ENCODE measurements around the gene IQGAP2. TPM values are rescaled to one million over a fixed set of nuclear protein-coding genes. Genes with fewer than 3 reads are reported as not detected.

IQGAP2 gene
- 12.7 and 14.2 TPM in 2 replicates for total RNA-seq
- long read RNA-seq, partial matches to known transcripts = 7 of 7 reads
- long read RNA-seq, other reads (novel, unspliced or antisense) = 0 of 7 reads

DNA sequence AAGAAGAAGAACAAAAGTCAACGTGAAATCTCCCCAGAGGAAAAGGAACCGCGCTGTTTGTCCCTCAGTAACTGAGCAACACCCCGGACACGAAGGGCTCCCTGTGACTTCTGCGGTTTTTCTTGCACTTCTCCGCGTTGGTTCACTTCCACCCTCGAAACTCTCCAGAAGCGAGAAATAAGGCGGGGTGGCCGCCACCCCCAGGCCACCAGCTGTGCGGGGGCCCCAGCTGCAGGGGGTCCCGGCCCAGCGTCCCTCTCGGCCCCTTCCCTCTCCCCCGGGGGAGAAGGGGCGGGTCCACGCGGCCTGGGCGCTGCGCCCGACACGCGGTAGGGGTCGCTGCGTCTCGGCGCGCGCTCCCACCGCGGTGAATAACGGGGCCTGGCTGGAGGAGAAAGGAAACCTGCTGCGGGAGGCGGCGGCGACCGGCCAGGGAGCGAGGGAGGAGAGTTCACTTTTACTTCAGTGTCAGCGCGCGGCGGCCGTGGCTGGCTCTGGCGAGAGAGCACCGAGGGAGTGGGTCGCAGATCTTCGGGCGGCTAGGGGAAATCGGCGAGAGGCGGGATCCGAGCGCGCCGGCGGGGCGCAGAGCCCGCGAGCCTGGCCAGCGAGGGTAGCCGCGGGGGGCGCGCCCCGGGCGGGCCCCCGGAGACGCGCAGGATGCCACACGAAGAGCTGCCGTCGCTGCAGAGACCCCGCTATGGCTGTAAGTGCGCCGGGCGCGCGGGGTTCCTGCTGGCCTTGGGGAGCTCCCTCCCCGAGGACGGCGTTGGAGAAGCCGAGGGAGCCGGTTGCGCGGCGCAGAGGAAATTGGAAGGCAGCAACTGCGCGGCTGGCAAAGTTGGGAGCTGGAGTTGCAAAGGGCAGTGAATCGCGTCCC lies at the start of gene IQGAP2:
Gene IQGAP2, plus strand, starts transcription at position 400 of the 880 bp plus-strand sequence. Its CDS starts 261 bp downstream, at position 661.
- TF ChIP-seq, protein P1, sequence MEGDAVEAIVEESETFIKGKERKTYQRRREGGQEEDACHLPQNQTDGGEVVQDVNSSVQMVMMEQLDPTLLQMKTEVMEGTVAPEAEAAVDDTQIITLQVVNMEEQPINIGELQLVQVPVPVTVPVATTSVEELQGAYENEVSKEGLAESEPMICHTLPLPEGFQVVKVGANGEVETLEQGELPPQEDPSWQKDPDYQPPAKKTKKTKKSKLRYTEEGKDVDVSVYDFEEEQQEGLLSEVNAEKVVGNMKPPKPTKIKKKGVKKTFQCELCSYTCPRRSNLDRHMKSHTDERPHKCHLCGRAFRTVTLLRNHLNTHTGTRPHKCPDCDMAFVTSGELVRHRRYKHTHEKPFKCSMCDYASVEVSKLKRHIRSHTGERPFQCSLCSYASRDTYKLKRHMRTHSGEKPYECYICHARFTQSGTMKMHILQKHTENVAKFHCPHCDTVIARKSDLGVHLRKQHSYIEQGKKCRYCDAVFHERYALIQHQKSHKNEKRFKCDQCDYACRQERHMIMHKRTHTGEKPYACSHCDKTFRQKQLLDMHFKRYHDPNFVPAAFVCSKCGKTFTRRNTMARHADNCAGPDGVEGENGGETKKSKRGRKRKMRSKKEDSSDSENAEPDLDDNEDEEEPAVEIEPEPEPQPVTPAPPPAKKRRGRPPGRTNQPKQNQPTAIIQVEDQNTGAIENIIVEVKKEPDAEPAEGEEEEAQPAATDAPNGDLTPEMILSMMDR (conservative IDR thresholded peaks at IDR 0.05) = peak; percentile 85
- Mint-ChIP-seq H3K36me3 (ENCODE audit: low read depth) (no peaks in the 10 kb centered on the region), H3K27ac (ENCODE audit: unreplicated experiment) (peak within 1 kb of the TSS; percentile 97), H3K4me3 (peak within 1 kb of the TSS; percentile 90), H3K27me3 (ENCODE audit: low read depth) (peaks cover 28% of the 10 kb centered on the region), H3K9me3 (no peaks in the 10 kb centered on the region), H3K4me1 (no peaks in the 10 kb centered on the region)
- DNase-seq (ENCODE audit: low read depth, low spot score) = peak; percentile 77

DNA sequence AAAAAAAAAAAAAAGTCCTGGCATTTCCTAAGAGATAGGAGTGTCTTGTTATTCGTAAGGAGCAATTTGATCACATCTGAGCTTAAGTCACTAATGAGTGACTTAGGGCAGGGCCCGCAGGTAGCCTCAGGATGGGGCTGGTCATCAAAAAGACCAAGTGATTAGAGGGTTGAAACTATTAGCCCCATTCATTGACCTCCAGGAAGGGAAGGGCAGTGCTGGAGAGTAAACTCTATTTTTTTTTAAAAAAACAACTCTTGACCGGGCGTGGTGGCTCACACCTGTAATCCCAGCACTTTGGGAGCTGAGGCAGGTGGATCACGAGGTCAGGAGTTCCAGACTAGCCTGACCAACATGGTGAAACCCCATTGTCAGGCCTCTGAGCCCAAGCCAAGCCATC lies 46.2 kb upstream of the IQGAP2 start:
- TF ChIP-seq, protein P1 (conservative IDR thresholded peaks at IDR 0.05) = no peak
- H3K4me1 Mint-ChIP-seq = no peaks in the 10 kb centered on the region
- no peak overlapping the region for H3K27ac Mint-ChIP-seq (ENCODE audit: unreplicated experiment)

DNA sequence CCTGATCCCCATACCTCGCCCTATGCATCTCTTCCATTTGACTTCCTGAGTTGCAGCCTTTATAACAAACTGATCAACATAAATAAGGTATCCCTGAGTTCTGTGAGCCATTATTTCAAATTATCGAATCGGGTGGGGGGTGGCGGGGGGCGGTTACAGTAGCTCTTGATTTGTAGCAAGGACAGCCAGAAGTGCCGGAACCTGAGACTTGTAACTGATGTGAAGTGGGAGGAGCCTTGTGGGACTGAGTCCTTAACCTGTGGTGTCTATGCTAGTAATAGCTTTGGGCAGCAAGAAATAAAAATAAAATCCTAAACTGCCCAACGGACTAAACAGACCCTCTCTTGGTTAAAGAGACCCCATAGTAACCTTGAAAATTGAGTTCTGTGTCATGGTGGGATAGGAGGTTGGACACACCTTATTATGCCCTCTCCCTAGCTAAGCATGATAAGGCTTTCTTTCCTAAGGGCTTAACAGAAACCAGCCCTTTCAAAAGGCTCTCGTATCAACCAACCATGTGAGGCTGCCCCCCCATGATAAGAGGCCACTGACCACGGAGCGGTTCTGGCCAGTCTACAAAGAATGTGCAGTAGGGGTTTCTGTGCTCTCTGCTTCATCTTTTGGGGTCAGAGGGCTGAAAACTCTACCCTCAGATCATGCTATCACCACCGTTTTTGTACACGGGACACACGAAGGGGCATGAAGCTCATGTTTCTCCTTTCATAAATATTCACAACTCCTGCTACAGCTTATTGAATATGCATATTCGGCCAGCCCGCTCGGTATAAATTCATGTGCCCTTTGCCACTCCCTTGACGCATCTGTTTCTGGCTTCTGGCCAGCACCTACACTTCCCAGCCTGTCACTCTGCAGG lies 39.5 kb upstream of the IQGAP2 start:
- no peak for DNase-seq (ENCODE audit: low read depth, low spot score)
- H3K9me3 Mint-ChIP-seq = no peaks in the 10 kb centered on the region
- H3K4me3 Mint-ChIP-seq = no peak overlapping the region
- H3K27me3 Mint-ChIP-seq (ENCODE audit: low read depth) = no peaks in the 10 kb centered on the region
- H3K4me1 Mint-ChIP-seq = peaks cover 5% of the 10 kb centered on the region
- no peaks in the 10 kb centered on the region for H3K36me3 Mint-ChIP-seq (ENCODE audit: low read depth)
- H3K27ac Mint-ChIP-seq (ENCODE audit: unreplicated experiment) = no peak overlapping the region
- TF ChIP-seq, protein P1 (conservative IDR thresholded peaks at IDR 0.05) = no peak

More for the DNA sequence above, 46.2 kb upstream of the IQGAP2 start:
- no peak for DNase-seq (ENCODE audit: low read depth, low spot score)
- no peak overlapping the region for H3K4me3 Mint-ChIP-seq
- no peaks in the 10 kb centered on the region for H3K27me3 Mint-ChIP-seq (ENCODE audit: low read depth)
- H3K9me3 Mint-ChIP-seq = no peaks in the 10 kb centered on the region
- H3K36me3 Mint-ChIP-seq (ENCODE audit: low read depth) = no peaks in the 10 kb centered on the region

DNA sequence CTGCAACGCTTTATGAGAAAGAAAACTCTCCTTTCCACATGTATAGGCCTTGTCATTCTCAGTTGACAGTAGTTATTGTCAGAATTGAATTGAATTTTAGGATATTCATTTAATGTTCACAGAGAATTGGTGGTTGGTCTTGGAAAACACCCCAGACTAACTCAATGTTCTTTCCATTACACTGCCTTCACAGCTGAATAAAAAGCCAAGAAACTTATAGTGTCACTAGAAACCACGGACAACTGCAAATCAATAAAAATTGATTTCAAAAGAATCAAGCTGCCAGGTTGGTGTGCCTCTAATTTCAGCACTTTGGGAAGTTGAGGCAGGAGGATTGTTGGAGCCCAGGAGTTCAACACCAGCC lies 38.9 kb upstream of the IQGAP2 start:
- H3K9me3 Mint-ChIP-seq = no peaks in the 10 kb centered on the region
- no peak overlapping the region for H3K27ac Mint-ChIP-seq (ENCODE audit: unreplicated experiment)
- no peaks in the 10 kb centered on the region for H3K36me3 Mint-ChIP-seq (ENCODE audit: low read depth)
- H3K27me3 Mint-ChIP-seq (ENCODE audit: low read depth) = no peaks in the 10 kb centered on the region
- TF ChIP-seq, protein P1 (conservative IDR thresholded peaks at IDR 0.05) = no peak
- DNase-seq (ENCODE audit: low read depth, low spot score) = no peak
- H3K4me3 Mint-ChIP-seq = no peak overlapping the region
- H3K4me1 Mint-ChIP-seq = peaks cover 5% of the 10 kb centered on the region

GRCh38 chr5:76365561-76365960 lies 37.5 kb upstream of the IQGAP2 start:
- Mint-ChIP-seq H3K4me1 (peaks cover 5% of the 10 kb centered on the region), H3K27ac (ENCODE audit: unreplicated experiment) (no peak overlapping the region), H3K9me3 (no peaks in the 10 kb centered on the region), H3K36me3 (ENCODE audit: low read depth) (no peaks in the 10 kb centered on the region), H3K4me3 (no peak overlapping the region), H3K27me3 (ENCODE audit: low read depth) (no peaks in the 10 kb centered on the region)
- no peak for DNase-seq (ENCODE audit: low read depth, low spot score)
- TF ChIP-seq, protein P1 (conservative IDR thresholded peaks at IDR 0.05) = no peak

All from neural crest cell (in vitro differentiated cells).